ENCODE measurements around the gene PTPN4. TPM values are rescaled to one million over a fixed set of nuclear protein-coding genes. Genes with fewer than 3 reads are reported as not detected.
"Not testable (repeated sequence)": the region's sequence is repeated elsewhere in the genome, so short reads cannot be mapped to it uniquely, and the experiment has no call there.

PTPN4 gene
- total RNA-seq, 3 donors from 2014 or later: 23.1 to 35.4 (median 30.1) TPM

- Histone ChIP-seq H3K4me3 (no peak overlapping the region), H3K36me3 (ENCODE audit: low read depth) (no peaks in the 10 kb centered on the region), H3K4me1 (ENCODE audit: low read depth) (no peaks in the 10 kb centered on the region), H3K9me3 (peaks cover 28% of the 10 kb centered on the region)
- no peak for ATAC-seq
- DNase-seq: no peak
- no peak for TF ChIP-seq CTCF (IDR thresholded peaks at IDR 0.05)
- intact Hi-C loops (cut with DNase I, micrococcal nuclease): no loop called here
These were observed 35.9 kb downstream of the PTPN4 start for GRCh38 chr2:119795309-119796303.

GRCh38 chr2:119800376-119800902, 40.7 kb downstream of the PTPN4 start:
- no peaks in the 10 kb centered on the region for H3K4me1 ChIP-seq (ENCODE audit: low read depth)
- no peaks in the 10 kb centered on the region for H3K9me3 ChIP-seq
- DNase-seq: no peak
- H3K4me3 ChIP-seq: no peak overlapping the region
- intact Hi-C loops (cut with DNase I, micrococcal nuclease): no loop called here
- no peak for ATAC-seq
- H3K36me3 ChIP-seq (ENCODE audit: low read depth): no peaks in the 10 kb centered on the region
- no peak for TF ChIP-seq CTCF (IDR thresholded peaks at IDR 0.05)

DNA sequence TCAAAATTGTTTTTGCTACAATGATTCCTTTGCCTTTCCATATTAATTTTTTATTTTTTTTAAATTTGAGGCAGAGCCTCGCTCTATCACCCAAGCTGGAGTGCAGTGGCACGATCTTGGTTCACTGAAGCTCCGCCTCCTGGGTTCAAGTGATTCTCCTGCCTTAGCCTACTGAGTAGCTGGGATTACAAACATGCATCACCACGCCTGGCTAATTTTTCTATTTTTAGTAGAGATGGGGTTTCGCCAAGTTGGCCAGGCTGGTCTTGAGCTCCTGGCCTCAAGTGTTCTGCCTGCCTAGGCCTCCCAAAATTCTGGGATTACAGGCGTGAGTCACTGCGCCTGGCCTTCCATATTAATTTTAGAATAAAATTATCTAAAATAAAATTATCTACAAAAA, 41.3 kb downstream of the PTPN4 start:
- DNase-seq: no peak
- no peaks in the 10 kb centered on the region for H3K4me1 ChIP-seq (ENCODE audit: low read depth)
- intact Hi-C loops (cut with DNase I, micrococcal nuclease): no loop called here
- H3K4me3 ChIP-seq: no peak overlapping the region
- H3K36me3 ChIP-seq (ENCODE audit: low read depth): no peaks in the 10 kb centered on the region
- H3K9me3 ChIP-seq: no peaks in the 10 kb centered on the region
- no peak for ATAC-seq
- no peak for TF ChIP-seq CTCF (IDR thresholded peaks at IDR 0.05)

GRCh38 chr2:119801989-119802388, 42.3 kb downstream of the PTPN4 start:
- H3K4me3 ChIP-seq; DNase-seq; ATAC-seq; intact Hi-C loops (cut with DNase I, micrococcal nuclease); H3K9me3 ChIP-seq; H3K4me1 ChIP-seq (ENCODE audit: low read depth); H3K36me3 ChIP-seq (ENCODE audit: low read depth): not testable (repeated sequence)

GRCh38 chr2:119803101-119803500, 43.4 kb downstream of the PTPN4 start:
- Histone ChIP-seq H3K9me3 (no peaks in the 10 kb centered on the region), H3K4me1 (ENCODE audit: low read depth) (no peaks in the 10 kb centered on the region), H3K4me3 (no peak overlapping the region), H3K36me3 (ENCODE audit: low read depth) (no peaks in the 10 kb centered on the region)
- intact Hi-C loops (cut with DNase I, micrococcal nuclease): no loop called here
- no peak for TF ChIP-seq CTCF (IDR thresholded peaks at IDR 0.05)
- ATAC-seq (no peak), DNase-seq (no peak)

DNA sequence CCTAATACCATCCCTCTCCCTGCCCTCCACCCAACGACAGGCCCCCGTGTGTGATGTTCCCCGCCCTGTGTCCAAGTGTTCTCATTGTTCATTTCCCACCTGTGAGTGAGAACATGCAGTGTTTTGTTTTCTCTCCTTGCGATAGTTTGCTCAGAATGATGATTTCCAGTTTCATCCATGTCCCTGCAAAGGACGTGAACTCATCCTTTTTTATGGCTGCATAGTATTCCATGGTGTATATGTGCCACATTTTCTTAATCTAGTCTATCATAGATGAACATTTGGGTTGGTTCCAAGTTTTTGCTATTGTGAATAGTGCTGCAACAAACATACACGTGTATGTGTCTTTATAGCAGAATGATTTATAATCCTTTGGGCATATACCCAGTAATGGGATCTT, 44.7 kb downstream of the PTPN4 start:
- H3K4me3 ChIP-seq; ATAC-seq; H3K4me1 ChIP-seq (ENCODE audit: low read depth); H3K9me3 ChIP-seq; intact Hi-C loops (cut with DNase I, micrococcal nuclease); H3K36me3 ChIP-seq (ENCODE audit: low read depth); DNase-seq: not testable (repeated sequence)

All from mucosa of descending colon (tissue), 3 donors.